Effector CD4-positive, alpha-beta T cell (primary cell): ENCODE data around the gene BIN1.

Source experiments
- DNase-seq: peaks from one replicate; pipeline ENCODE4 v3.0.0-alpha.2; 2020

The BIN1 gene

DNA sequence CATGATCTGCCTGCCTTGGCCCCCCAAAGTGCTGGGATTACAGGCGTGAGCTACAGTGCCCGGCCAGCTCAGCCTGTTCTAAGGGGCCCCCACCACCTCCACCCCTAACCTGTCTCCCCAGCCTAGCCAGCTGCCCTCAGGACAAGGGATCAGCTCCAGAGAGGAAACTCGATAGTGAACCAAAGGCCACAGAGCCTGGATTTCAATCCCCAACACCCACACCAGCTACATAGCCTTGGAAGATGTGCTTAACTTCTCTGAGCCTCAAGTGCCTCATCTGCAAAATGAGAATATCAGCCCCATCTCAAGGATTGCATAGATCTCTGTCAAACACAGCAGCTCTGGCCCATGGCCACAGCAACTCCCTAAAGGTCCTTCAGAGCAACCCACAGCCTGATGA is 32.0 kb downstream of the BIN1 start:
- DNase-seq, result no peak

- DNase-seq, result no peak
Observed at GRCh38 chr2:127074358-127074757, 32.6 kb downstream of the BIN1 start.

- no peak for DNase-seq
Observed at GRCh38 chr2:127072970-127073369, 34.0 kb downstream of the BIN1 start.

- no peak for DNase-seq
Observed at GRCh38 chr2:127072396-127072795, 34.6 kb downstream of the BIN1 start.

- DNase-seq, result no peak
Observed at GRCh38 chr2:127071901-127072328, 35.0 kb downstream of the BIN1 start.

DNA sequence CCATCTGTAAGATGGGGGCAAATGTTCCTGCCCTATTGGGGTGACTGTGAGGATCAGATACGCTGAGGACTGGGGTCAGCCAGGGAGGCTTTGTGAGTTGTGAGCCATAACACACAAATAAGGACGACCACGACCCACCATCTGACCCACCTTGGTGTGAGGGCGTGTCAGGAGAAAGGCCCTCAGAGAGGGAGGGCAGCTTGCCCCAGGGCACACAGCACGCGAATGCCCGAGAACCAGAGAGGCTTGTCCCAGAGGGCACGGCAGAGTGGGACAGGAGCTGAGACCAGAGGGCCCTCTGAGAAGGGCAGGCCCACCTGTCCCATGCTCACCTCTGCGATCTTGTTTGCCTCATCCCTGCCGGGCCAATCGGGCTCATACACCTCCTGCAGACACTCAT is 36.7 kb downstream of the BIN1 start:
- no peak for DNase-seq

DNA sequence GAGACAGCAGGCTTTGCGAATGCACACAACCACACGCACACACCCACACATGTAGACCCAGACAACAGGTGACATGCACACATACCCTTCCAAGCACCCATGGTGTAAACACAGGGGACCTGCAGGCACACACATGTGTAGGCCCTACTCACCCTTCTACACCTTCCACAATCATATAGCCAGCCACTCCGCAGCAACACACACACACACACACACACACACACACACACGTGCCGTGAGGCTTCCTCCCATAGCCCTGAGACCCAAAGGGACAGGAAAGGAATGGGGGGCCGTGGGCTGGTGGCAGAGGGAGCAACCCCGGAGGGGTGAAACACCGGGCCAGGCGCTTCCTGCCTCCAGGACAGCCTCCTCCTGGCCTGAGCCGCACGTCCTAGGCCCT is 37.4 kb downstream of the BIN1 start:
- no peak for DNase-seq

DNA sequence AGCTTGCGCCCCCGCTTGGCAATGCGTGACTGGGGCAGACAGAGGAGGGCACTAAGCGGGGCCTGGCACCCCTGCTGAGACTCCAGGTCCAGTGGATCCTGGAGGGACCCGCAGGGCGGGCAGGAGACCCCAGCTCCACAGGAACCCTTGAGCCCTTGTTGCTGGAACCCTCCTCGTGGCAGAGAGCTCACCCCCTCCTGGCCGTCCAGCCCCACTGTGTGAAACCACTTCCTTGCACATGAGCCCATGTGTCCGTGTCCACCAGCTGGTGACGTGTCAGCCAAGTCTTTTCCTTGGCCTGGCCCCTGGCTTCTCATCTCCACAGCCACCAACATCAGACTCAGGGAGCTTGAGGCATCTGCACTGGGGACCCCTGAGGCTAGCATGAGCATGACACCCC is 38.0 kb downstream of the BIN1 start:
- DNase-seq, result no peak

DNA sequence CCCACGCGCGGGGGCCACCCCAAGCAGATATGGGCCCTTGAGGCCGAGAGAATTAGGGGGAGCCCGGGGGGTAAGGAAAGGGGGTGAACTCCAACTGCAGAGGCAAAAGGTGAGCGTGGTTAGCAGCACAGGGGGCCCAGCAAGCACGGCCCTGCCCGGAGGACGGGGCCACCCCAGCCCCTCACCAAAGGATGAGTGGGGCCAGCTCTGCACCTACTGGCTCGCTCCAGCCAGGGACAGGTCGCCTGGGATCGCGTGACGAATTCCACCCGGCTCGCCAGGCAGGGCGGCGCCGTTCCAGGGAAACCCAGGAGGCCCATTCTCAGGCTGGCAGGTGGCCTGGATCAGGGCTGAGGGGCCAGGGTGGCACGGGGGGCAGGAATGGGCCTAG is 38.6 kb downstream of the BIN1 start:
- no peak for DNase-seq

DNA sequence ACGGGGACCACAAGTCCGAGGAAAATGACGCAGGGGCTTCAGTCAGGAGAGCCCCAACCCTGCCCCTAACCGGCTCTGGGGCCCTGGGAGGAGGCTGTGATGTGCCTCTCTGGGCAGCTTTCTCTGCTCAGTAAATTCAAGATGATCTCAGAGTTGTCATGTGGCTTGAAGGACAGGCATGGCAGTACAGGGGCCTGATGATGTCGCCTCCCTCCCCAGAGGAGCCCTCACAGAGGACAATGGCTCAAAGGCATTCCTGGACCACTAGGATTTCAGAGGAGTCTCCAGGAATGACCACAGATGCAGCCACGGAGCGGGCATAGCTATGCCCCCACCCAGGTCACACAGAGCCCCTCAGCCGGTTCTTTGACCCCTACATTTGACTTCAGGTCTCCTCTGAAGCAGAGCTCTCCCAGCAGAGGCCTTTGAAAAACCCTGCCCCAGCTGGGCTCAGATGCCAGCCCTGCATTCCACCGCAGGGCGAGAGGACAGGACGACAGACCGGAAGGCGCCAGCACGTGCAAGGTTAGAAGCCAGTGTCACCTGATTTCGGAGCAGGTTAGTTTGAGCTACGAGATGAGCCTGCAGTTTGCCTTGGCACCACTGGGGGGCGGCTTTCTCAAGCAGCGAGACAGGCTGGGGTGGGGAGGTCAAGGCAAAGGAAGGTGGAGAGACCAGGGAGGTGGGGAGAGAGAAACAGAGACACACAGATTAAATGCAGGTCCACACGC is 39.2 kb downstream of the BIN1 start:
- peak; percentile 46 for DNase-seq

DNA sequence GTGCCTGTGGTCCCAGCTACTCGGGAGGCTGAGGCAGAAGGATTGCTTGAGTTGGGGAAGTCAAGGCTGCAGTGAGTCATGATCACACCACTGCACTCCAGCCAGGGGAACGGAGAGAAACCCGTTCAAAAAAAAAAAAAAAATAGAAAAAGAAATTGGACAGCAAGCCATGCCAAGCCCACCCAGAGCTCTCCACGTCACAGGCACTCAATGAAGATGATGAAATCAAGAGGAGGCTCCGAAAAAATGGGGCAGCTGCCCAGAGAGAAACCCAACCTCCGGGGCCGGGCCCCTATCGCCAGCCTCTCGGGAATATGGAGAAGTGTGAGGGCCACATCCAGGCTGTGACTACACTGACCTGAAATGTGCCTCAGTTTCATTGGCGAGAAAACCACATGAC is 40.0 kb downstream of the BIN1 start:
- DNase-seq, result no peak

GRCh38 chr2:127065940-127066318 is 41.0 kb downstream of the BIN1 start:
- DNase-seq, result no peak

DNA sequence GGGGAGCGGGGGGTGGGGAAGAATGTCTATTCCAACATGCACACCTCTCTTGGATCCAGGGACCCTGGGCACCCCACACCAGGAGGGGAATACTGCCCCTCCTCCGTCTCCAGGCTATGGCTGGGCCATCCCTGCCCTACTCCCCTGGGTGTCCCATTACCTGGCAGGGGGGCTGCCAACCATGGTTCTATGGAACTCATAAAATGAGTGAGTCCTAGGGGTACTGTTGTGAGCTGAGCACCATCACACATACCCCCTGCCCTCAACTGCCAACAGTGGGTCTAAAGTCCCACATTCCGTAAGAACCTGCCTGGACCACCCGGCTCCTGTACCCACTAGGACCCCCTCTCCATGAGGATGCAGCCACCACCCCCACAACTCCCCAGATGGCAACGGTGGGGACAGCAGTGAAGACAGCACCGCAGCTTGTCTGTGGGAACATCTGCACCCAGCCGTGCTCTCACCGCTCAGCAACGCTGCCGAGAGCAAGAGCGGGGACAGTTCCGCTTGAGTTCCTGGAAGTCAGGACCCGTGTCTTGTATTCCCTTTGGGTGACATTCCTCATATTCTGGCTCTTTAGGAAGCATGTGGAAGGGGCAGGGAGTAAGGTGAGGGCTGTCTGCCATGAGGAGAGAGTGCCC is 41.5 kb downstream of the BIN1 start:
- no peak for DNase-seq

- peak; percentile 25 for DNase-seq
Observed at GRCh38 chr2:127064642-127065250, 42.2 kb downstream of the BIN1 start.

- DNase-seq, result no peak
Observed at GRCh38 chr2:127063701-127064590, 43.0 kb downstream of the BIN1 start.

DNA sequence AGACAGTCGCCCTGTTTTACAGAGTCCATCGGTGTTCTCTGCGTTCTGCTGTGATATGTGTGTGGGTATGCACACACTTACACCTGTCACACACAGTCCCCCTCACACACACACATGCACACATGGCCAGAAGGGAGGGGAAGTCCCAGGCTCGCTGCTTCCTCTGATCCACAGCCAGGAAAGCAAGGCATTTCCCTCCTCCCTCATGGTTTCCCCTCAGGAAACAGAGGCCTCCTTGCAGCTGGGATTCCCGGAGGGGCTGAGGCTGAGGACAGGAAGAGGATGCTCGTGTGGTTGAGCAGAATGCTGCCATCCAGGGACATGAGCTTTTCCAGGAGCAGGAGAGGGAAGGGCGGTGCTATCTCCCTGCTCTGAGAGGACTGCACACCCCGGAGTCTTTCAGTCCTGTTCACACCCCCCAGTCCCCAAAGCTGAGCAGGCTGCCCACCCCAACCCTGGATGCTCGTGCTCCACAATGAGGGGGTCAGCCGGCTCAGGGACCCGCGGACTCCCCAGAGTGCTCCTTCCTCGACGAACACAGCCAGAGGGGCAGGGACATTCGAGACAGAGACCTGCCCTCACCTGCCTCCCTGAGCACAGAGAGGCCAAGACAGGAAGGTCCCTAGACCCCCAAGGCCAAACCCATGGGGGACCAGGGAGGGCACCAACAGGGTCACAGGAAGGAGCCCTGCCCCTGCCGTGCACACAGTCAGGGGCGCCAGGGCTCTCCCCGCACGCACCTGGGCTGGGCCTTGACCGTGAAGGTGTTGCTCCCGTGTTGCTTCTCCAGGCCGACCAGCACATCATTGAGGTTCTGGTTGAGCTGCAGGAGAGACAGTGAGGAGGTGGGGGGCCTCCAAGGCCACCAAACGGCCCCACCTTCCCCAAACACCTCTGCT is 45.3 kb downstream of the BIN1 start:
- no peak for DNase-seq

DNA sequence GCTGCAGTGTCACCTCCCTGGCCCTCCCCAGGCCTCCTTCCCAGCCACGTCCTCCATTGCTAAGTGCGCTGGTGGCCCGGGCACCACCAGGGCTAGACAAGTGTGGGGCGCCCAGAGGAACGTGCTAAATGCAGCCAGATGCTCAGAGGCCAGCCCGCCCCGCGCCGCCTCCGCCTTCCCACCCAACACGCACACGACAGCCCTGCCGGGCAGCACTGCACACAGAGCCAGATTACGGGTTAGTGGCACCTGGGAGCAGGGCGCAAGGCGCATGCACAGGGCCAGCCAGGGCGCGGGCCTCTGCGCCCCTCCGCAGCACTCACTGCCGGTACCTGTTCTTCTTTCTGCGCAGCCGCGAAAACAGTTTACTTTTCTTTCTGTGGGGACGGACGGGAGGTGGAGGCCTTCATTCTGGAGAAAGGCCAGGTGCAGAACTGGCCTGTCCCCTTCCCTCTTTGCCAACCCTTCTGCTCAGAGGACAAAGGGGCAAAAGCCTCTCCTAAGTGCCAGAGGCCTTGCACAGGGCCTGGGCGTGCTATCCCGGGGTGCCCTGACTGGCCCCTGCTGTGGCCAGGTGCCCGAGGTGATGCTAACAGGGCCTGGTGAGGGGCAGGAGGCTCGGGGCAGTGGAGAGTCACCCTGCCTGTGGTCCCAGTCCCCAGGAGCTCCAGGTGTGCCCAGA is 46.5 kb downstream of the BIN1 start:
- DNase-seq, result no peak

GRCh38 chr2:127059559-127059958 is 47.4 kb downstream of the BIN1 start:
- no peak for DNase-seq

GRCh38 chr2:127058954-127059252 is 48.1 kb downstream of the BIN1 start:
- no peak for DNase-seq

DNA sequence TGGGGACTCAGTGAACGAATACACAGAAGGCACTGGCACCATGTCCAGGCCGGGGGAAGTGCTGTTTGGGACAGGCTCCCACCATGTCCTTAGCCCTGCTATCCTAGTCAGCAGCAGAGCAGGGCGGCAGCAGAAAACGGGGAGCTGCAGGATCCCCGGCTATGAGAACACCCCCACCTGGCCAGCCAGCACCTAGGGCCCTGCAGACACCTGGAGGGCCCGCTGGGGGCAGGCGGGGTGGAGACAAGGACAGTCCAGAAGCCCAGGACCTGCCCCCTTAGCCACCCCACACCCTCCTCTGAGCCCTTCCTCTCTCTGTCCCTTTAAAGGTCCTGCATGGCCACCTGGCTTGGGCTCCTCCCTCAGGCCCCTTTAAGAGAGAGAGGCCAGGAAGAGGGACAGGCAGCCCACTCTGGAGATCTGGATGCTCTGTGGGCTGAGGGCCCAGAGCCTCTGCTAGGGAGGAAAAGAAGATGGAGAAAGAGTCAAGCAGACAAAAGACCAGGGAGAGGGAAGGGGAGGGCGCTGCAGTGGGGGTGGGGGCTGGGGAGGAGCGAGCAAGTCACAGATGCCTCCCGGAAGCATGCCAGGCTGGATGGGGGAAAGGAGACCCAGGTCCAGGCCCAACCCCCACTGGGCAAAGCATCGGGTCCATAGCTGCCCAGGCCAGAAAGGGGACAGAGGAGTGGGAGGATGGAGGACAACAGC is 48.6 kb downstream of the BIN1 start:
- no peak for DNase-seq
